Activated naive CD4-positive, alpha-beta T cell treated with anti-CD3 and anti-CD28 coated beads, Interleukin-2, amount 50 U/mL, for 24 hours (primary cell): ENCODE data around the gene CAMK2N2.

ENCODE experiments used
- H3K27ac Mint-ChIP-seq: one replicate; pipeline ENCODE4 v1.8.0; 2021; ENCODE audit warnings: mild to moderate bottlenecking, mixed read lengths
- H3K27me3 Mint-ChIP-seq: one replicate; pipeline ENCODE4 v1.8.0; 2021; ENCODE audit warnings: mixed read lengths
- H3K36me3 Mint-ChIP-seq: one replicate; pipeline ENCODE4 v1.8.0; 2021; ENCODE audit warnings: mixed read lengths
- H3K4me1 Mint-ChIP-seq: one replicate; pipeline ENCODE4 v1.8.0; 2021; ENCODE audit warnings: mixed read lengths
- H3K4me3 Mint-ChIP-seq: one replicate; pipeline ENCODE4 v1.8.0; 2021; ENCODE audit warnings: mild to moderate bottlenecking, mixed read lengths
- H3K9me3 Mint-ChIP-seq: one replicate; pipeline ENCODE4 v1.8.0; 2021; ENCODE audit warnings: mixed read lengths

The CAMK2N2 gene

DNA sequence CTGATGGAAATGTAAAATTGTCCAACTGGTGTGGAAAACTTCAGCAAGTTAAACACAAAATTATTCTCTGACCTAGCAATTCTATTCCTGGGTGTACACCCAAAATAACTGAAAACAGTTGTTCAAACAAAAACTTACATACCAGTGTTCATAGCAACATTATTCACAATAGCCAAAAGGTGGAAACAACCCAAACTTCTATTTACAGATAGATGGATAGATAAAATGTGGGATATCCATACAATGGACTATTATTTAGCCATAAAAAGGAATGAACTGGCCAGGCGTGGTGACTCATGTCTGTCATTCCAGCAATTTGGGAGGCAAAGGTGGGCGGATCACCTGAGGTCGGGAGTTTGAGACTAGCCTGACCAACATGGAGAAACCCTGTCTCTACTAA lies 38.8 kb downstream of the CAMK2N2 start:
- Mint-ChIP-seq H3K9me3 (no peaks in the 10 kb centered on the region), H3K27ac (no peak overlapping the region), H3K27me3 (peaks cover 10% of the 10 kb centered on the region), H3K4me3 (no peak overlapping the region), H3K4me1 (no peaks in the 10 kb centered on the region), H3K36me3 (no peaks in the 10 kb centered on the region)

DNA sequence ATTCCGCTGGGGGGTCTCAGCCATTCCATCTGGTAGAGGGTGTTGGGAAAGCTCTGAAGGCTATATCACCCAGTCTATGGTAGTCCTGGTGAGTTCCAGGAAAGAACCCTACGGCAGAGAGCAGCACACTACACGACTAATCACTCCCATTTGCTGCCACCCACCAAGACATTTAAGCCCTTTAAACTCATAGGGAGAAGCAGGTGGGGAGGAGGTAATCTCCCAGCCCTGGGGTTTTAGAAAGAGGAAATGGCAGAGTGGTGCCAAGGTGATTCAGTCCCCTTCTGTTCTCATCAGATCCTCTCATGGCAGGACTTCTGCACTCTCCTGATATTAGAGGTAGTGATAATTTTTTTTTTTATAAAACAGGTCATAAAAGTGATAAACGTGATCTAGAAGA lies 42.5 kb downstream of the CAMK2N2 start:
- H3K27me3 Mint-ChIP-seq, result peaks cover 2% of the 10 kb centered on the region
- no peak overlapping the region for H3K27ac Mint-ChIP-seq
- H3K36me3 Mint-ChIP-seq, result no peaks in the 10 kb centered on the region
- H3K4me3 Mint-ChIP-seq, result no peak overlapping the region
- no peaks in the 10 kb centered on the region for H3K9me3 Mint-ChIP-seq
- no peaks in the 10 kb centered on the region for H3K4me1 Mint-ChIP-seq

DNA sequence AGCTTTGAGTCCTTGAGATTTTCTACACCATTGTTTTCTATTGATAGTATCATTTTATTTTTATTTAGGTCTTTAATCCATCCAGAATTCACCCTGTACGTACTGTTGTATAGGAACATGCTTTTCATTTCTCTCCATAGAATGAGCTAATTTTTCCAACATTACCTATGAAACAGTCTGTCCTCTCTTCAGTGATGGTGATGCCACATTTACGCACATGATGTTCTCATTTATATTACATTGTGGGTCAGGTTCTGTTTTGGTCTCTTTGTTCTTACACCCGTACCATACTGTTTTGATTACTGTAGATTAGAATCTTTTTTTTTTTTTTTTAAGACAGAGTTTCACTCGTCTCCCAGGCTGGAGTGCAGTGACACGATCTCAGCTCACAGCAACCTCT lies 49.6 kb downstream of the CAMK2N2 start:
- no peaks in the 10 kb centered on the region for H3K9me3 Mint-ChIP-seq
- peaks cover 5% of the 10 kb centered on the region for H3K27me3 Mint-ChIP-seq
- no peaks in the 10 kb centered on the region for H3K4me1 Mint-ChIP-seq
- no peaks in the 10 kb centered on the region for H3K36me3 Mint-ChIP-seq
- no peak overlapping the region for H3K27ac Mint-ChIP-seq
- no peak overlapping the region for H3K4me3 Mint-ChIP-seq

DNA sequence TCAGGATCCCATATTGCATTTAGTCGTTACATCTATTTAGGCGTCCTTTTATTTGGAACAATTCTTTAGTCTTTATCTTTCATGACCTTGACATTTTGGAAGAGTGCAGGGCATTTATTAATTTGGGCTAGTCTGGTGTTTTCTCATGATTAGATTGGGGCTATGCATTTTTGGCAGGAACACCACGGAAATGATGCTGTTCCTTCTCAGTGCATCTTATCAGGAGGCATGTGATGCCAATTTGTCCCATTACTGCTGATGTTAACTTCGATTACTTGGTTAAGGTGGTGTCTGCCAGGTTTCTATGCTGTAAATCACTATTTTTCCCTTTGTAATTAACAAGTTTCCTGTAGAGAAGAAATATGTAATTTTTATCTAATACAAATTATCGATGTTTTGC lies 50.1 kb downstream of the CAMK2N2 start:
- Mint-ChIP-seq H3K27ac (no peak overlapping the region), H3K36me3 (no peaks in the 10 kb centered on the region), H3K27me3 (peaks cover 9% of the 10 kb centered on the region), H3K4me3 (no peak overlapping the region), H3K4me1 (no peaks in the 10 kb centered on the region), H3K9me3 (no peaks in the 10 kb centered on the region)
